GM06990 (cell line): Measurements from ENCODE around the gene THADA.

Experiments
- DNase-seq: peaks from one replicate; pipeline ENCODE4 v3.0.0-alpha.2; 2011; ENCODE audit not compliant: insufficient read length; ENCODE audit errors: extremely low read depth
- H3K27me3 ChIP-seq: replicated peaks from 2 replicates; pipeline ENCODE4 v1.6.0; 2011; ENCODE audit warnings: low read length; ENCODE audit not compliant: control insufficient read depth, insufficient read depth
- H3K36me3 ChIP-seq: 2 replicates; pipeline ENCODE4 v1.5.1; 2011; ENCODE audit warnings: low read length; ENCODE audit not compliant: control insufficient read depth, insufficient read depth
- H3K4me3 ChIP-seq: replicated peaks from 2 replicates; pipeline ENCODE4 v1.5.1; 2011; ENCODE audit warnings: low read depth, mild to moderate bottlenecking, control low read depth, low read length
- CTCF ChIP-seq: IDR thresholded peaks from 2 replicates; pipeline ENCODE4 v1.5.1; 2011; ENCODE audit warnings: low read length, control low read depth, mild to moderate bottlenecking, inconsistent platforms; ENCODE audit not compliant: insufficient read depth, poor library complexity, severe bottlenecking

Gene THADA

GRCh38 chr2:43197588-43197896, 398.3 kb downstream of the THADA start:
- no peak overlapping the region for H3K4me3 ChIP-seq
- H3K36me3 ChIP-seq: no peaks in the 10 kb centered on the region
- no peak for TF ChIP-seq CTCF
- DNase-seq: no peak
- no peaks in the 10 kb centered on the region for H3K27me3 ChIP-seq

- DNase-seq: no peak
- Histone ChIP-seq H3K36me3 (no peaks in the 10 kb centered on the region), H3K27me3 (no peaks in the 10 kb centered on the region), H3K4me3 (no peak overlapping the region)
- no peak for TF ChIP-seq CTCF
These were observed 398.9 kb downstream of the THADA start for GRCh38 chr2:43196768-43197587.

DNA sequence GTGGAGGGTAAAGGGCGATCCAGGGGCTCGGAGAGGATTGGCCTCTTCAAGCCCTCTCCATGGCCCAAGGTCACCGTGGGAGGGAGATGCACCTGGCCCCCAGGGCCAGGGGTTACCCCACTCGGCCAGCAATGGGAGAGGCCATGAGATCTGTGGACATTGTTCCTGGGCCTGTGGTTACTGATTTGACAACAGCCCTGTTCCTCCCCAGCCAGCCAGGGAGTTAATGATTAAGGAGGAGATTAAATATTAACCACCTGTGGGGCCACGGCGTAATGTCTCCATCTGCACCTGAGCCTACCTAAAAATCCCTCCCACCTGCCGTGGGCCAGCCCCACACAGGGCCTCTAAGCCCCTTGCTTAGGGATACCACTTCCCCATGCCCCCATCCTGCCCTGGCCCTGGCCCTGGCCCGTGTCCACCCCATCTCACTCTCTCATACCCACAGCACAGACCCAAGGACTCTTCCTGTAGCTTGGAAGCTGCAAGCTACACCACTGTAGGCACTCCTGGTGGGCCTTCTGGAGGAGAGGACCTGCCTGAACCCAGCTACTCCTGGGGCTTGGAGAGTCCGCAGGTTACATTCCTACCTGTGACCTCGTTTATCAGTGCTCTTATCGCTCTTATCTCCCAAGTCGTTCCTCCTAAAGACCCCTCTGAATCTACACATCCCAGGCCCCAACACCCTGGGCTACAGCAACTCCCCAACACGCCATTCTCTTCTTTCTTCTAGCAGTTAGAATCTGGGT, 401.5 kb downstream of the THADA start:
- TF ChIP-seq CTCF: no peak
- no peaks in the 10 kb centered on the region for H3K36me3 ChIP-seq
- no peaks in the 10 kb centered on the region for H3K27me3 ChIP-seq
- DNase-seq: no peak
- no peak overlapping the region for H3K4me3 ChIP-seq

- no peak for TF ChIP-seq CTCF
- Histone ChIP-seq H3K4me3 (no peak overlapping the region), H3K27me3 (no peaks in the 10 kb centered on the region), H3K36me3 (no peaks in the 10 kb centered on the region)
- DNase-seq: no peak
These were observed 402.2 kb downstream of the THADA start for GRCh38 chr2:43193652-43194120.

- Histone ChIP-seq H3K4me3 (no peak overlapping the region), H3K27me3 (no peaks in the 10 kb centered on the region), H3K36me3 (no peaks in the 10 kb centered on the region)
- TF ChIP-seq CTCF: no peak
- no peak for DNase-seq
These were observed 402.8 kb downstream of the THADA start for GRCh38 chr2:43192744-43193651.
